GM21381 (cell line): ENCODE results near the gene C3orf20.

Source experiments
- ATAC-seq: cut with Tn5 transposase; IDR thresholded peaks from one replicate; pipeline ENCODE4 v1.9.1; 2021; ENCODE audit warnings: mild to moderate bottlenecking, moderate library complexity; ENCODE audit not compliant: unreplicated experiment

Gene C3orf20

GRCh38 chr3:14810070-14810791 is 135.3 kb downstream of the C3orf20 start:
- no peak for ATAC-seq

GRCh38 chr3:14810801-14811661 is 136.1 kb downstream of the C3orf20 start:
- no peak for ATAC-seq

GRCh38 chr3:14811684-14812083 is 136.7 kb downstream of the C3orf20 start:
- ATAC-seq = no peak

- ATAC-seq = no peak
Measured at GRCh38 chr3:14812196-14812790, 137.4 kb downstream of the C3orf20 start.

GRCh38 chr3:14814411-14814871 is 139.5 kb downstream of the C3orf20 start:
- no peak for ATAC-seq

- no peak for ATAC-seq
Measured at GRCh38 chr3:14816359-14816758, 141.4 kb downstream of the C3orf20 start.

GRCh38 chr3:14818804-14819500 is 144.0 kb downstream of the C3orf20 start, which contains the start of gene FGD5:
Gene FGD5, plus strand, starts transcription at chr3:14818962. Its CDS starts 110 bp downstream, at chr3:14819072.
- ATAC-seq = no peak

- no peak for ATAC-seq
Measured at GRCh38 chr3:14819671-14820070, 144.7 kb downstream of the C3orf20 start.

GRCh38 chr3:14820156-14820555 is 145.2 kb downstream of the C3orf20 start:
- ATAC-seq = no peak

GRCh38 chr3:14821151-14821550 is 146.2 kb downstream of the C3orf20 start:
- no peak for ATAC-seq

- ATAC-seq = no peak
Measured at GRCh38 chr3:14822134-14822533, 147.2 kb downstream of the C3orf20 start.
